ENCODE results near the gene SLC46A1. TPM values are rescaled to one million over a fixed set of nuclear protein-coding genes. Genes with fewer than 3 reads are reported as not detected.

Gene SLC46A1
- 9.4 and 22.6 TPM in 2 replicates for total RNA-seq (2016; rRNA removed; fragmentation: Illumina TruSeq; extraction: Trizol)
- total RNA-seq (2016; cell fraction: cytosol; rRNA removed; fragmentation: Illumina TruSeq; extraction: Trizol; ENCODE audit: low read depth), result 3.5 and 5.4 TPM in 2 replicates
- total RNA-seq (2016; cell fraction: insoluble cytoplasmic fraction; rRNA removed; fragmentation: Illumina TruSeq; extraction: Trizol), result 9.1 and 22.4 TPM in 2 replicates
- 5.8 and 10.3 TPM in 2 replicates for total RNA-seq (2016; cell fraction: membrane; rRNA removed; fragmentation: Illumina TruSeq; extraction: Trizol)
- total RNA-seq (2016; cell fraction: nucleus; rRNA removed; fragmentation: Illumina TruSeq; extraction: Trizol), result 30.8 and 32.9 TPM in 2 replicates
- polyA plus RNA-seq (2011; rRNA removed), result 19.6 and 25.8 TPM in 2 replicates
- 12.7 and 13.7 TPM in 2 replicates for polyA plus RNA-seq (2011; cell fraction: cytosol; rRNA removed)
- 30.3 and 37.6 TPM in 2 replicates for polyA plus RNA-seq (2011; cell fraction: nucleus; rRNA removed)
- 14.5 and 20.5 TPM in 2 replicates for polyA plus RNA-seq (2012)
- polyA plus RNA-seq (2016; cell fraction: cytosol; fragmentation: Illumina TruSeq; extraction: Trizol; ENCODE audit: low read depth), result 1.8 and 2.3 TPM in 2 replicates
- polyA plus RNA-seq (2016; cell fraction: insoluble cytoplasmic fraction; fragmentation: Illumina TruSeq; extraction: Trizol; ENCODE audit: low read depth), result 9.0 and 9.7 TPM in 2 replicates
- 2.4 and 3.5 TPM in 2 replicates for polyA plus RNA-seq (2016; cell fraction: membrane; fragmentation: Illumina TruSeq; extraction: Trizol; ENCODE audit: low read depth)
- 37.8 and 44.2 TPM in 2 replicates for polyA plus RNA-seq (2016; cell fraction: nucleus; fragmentation: Illumina TruSeq; extraction: Trizol; ENCODE audit: insufficient read depth, low read depth)
- polyA minus RNA-seq (2011; rRNA and poly(A)+ RNA removed; ENCODE audit: low replicate concordance), result 37.9 and 60.4 TPM in 2 replicates
- polyA minus RNA-seq (2011; cell fraction: cytosol; rRNA and poly(A)+ RNA removed), result 16.3 and 22.3 TPM in 2 replicates
- polyA minus RNA-seq (2011; cell fraction: nucleus; rRNA and poly(A)+ RNA removed), result 31.0 and 41.5 TPM in 2 replicates
- Bru-seq, nascent RNA, result percentile 89 among the genes with signal in this experiment
- BruChase-seq, experiment 1, labeled RNA remaining after a 6-hour chase, result percentile 95 among the genes with signal in this experiment
- BruChase-seq, experiment 2, labeled RNA remaining after a 2-hour chase, result percentile 93 among the genes with signal in this experiment
- long read RNA-seq, experiment 1, full-length matches to known transcripts, result 10 of 21 reads
- long read RNA-seq, experiment 1, partial matches to known transcripts, result 0 of 21 reads
- long read RNA-seq, experiment 1, other reads (novel, unspliced or antisense), result 11 of 21 reads
- long read RNA-seq, experiment 2, full-length matches to known transcripts, result 25 of 62 reads
- long read RNA-seq, experiment 2, partial matches to known transcripts, result 6 of 62 reads
- long read RNA-seq, experiment 2, other reads (novel, unspliced or antisense), result 31 of 62 reads

GRCh38 chr17:28405632-28406472 is at the start of gene SLC46A1:
Gene SLC46A1 (minus strand): TSS chr17:28406212. CDS start chr17:28406114, 98 bp downstream.
- ChIA-PET POLR2A (interaction anchor here (0.8 to 3.4 kb wide), 14 partner anchors 8 to 239 kb away, joined by 3 to 122 read pairs (median 13); partner anchors contain the start of genes BLTP2, IFT20, PIGS and POLDIP2), CTCF (ENCODE audit: low intra/inter-chr PET ratio, low total read pairs) (interaction anchor here (1.3 kb wide), 1 partner anchor 11 kb away, joined by 4 read pairs; no protein-coding TSS in a partner anchor)
- H3K36me3 ChIP-seq (replicated peaks in 1 of 2; ENCODE audit: control insufficient read depth in 1 of 2, insufficient read depth in 2 of 2, low read length in 2 of 2), result peaks cover 9 to 28% of the 10 kb centered on the region in 2 experiments
- no peaks in the 10 kb centered on the region for H4K20me1 ChIP-seq (ENCODE audit: insufficient read depth, low read length)
- WGBS (ENCODE audit: low lambda C conversion rate), result under 1% methylated on average over 44 of the region's 70 CpGs
- H2AFZ ChIP-seq (ENCODE audit: low read length), result no peak within 1 kb of the TSS
- DNase-seq (ENCODE audit: low spot score) (peak; percentile 28), FAIRE-seq (no peak), ATAC-seq (peak; percentile 75)
- H3K4me1 ChIP-seq (ENCODE audit: insufficient read depth, low read length), result peaks cover 27% of the 10 kb centered on the region
- no peaks in the 10 kb centered on the region for H3K9me3 ChIP-seq (ENCODE audit: low read length)
- intact Hi-C loops (cut with micrococcal nuclease; ENCODE audit: unreplicated experiment), result no loop called here
- peaks cover 13% of the 10 kb centered on the region for H3K79me2 ChIP-seq (ENCODE audit: insufficient read depth, low read length)
- H3K9ac ChIP-seq (ENCODE audit: insufficient read depth, low read depth, low read length), result peak within 1 kb of the TSS; percentile 79
- peak within 1 kb of the TSS; percentile 97 for H3K4me2 ChIP-seq (ENCODE audit: low read depth, low read length)
- in situ Hi-C loops (cut with HindIII; ENCODE audit: extremely low pct_ligation_motif_present, low pct_unique_long_range_greater_than_20kb), result no loop called here
- BruUV-seq (replicated peaks), result no TSS peak
- no peaks in the 10 kb centered on the region; a peak in 1 of 5 replicates for H3K27me3 ChIP-seq (ENCODE audit: control insufficient read depth in 1 of 2, insufficient read depth in 2 of 2, low read length in 2 of 2)
- H3K27ac ChIP-seq (ENCODE audit: extremely low read length, insufficient read depth, low read length), result peak within 1 kb of the TSS; percentile 67
- H3K4me3 ChIP-seq (replicated peaks in 1 of 3; ENCODE audit: insufficient read depth in 1 of 3, low read depth in 2 of 3, low read length in 3 of 3), result peak within 1 kb of the TSS; percentile 68 to 84 (median 76)
- TF ChIP-seq MAF1 (CRISPR knock-in tag; IDR thresholded peaks at IDR 0.05; ENCODE audit: borderline replicate concordance) (no peak), DNMT1 (CRISPR knock-in tag; IDR thresholded peaks at IDR 0.05) (no peak), IRF9 (CRISPR knock-in tag; IDR thresholded peaks at IDR 0.05; ENCODE audit: borderline replicate concordance) (no peak), GABPA (IDR thresholded peaks at IDR 0.05; ENCODE audit: low read depth, low read length) (no peak), GABPA (CRISPR knock-in tag; IDR thresholded peaks at IDR 0.05; ENCODE audit: low read depth) (no peak), ZNF33B (CRISPR knock-in tag; IDR thresholded peaks at IDR 0.05) (no peak), ZFP91 (CRISPR knock-in tag; IDR thresholded peaks at IDR 0.05; ENCODE audit: borderline replicate concordance) (peak; percentile 32; the same call in 1 of the 2 replicates), ZNF121 (CRISPR knock-in tag; IDR thresholded peaks at IDR 0.05) (0 out of 2 replicates have a peak, but pooled peaks have one; percentile 25), GTF3A (CRISPR knock-in tag; conservative IDR thresholded peaks at IDR 0.05) (0 out of 2 replicates have a peak, but pooled peaks have one; percentile 59), ZNF605 (CRISPR knock-in tag; IDR thresholded peaks at IDR 0.05) (no peak), FOXO4 (CRISPR knock-in tag; conservative IDR thresholded peaks at IDR 0.05) (no peak), MTA1 (CRISPR knock-in tag; IDR thresholded peaks at IDR 0.05; ENCODE audit: borderline replicate concordance) (peak; percentile 61; the same call in 1 of the 2 replicates)
